Left ventricle myocardium inferior (tissue), 1 donor: Measurements from ENCODE around the gene MOB3B. TPM values are rescaled to one million over a fixed set of nuclear protein-coding genes. Genes with fewer than 3 reads are reported as not detected.
"Not testable (repeated sequence)": the region's sequence is repeated elsewhere in the genome, so short reads cannot be mapped to it uniquely, and the experiment has no call there.

Experiments used
- DNase-seq: peaks from one replicate; pipeline ENCODE4 v3.0.0-alpha.2; 2020
- H3K27ac ChIP-seq: fragments of 200-600 bp; replicated peaks from 2 replicates; pipeline ENCODE4 v1.8.0; 2021
- H3K27me3 ChIP-seq: fragments of 200-600 bp; 2 replicates; pipeline ENCODE4 v1.8.0; 2021; ENCODE audit warnings: low read depth
- H3K36me3 ChIP-seq: fragments of 200-600 bp; 2 replicates; pipeline ENCODE4 v1.8.0; 2021
- H3K4me1 ChIP-seq: fragments of 200-600 bp; 2 replicates; pipeline ENCODE4 v1.8.0; 2021
- H3K4me3 ChIP-seq: fragments of 200-600 bp; 2 replicates; pipeline ENCODE4 v1.8.0; 2021; ENCODE audit warnings: mild to moderate bottlenecking, moderate library complexity
- H3K9me3 ChIP-seq: fragments of 200-600 bp; replicated peaks from 2 replicates; pipeline ENCODE4 v1.8.0; 2021
- intact Hi-C: fragments of 100-400 bp; cut with micrococcal nuclease; formaldehyde crosslinking; loops from one replicate; pipeline ENCODE4 v1.11.0; 2022
- total RNA-seq: library from RNA; stranded (reverse); fragmentation: NEBNext Ultra II Directional; extraction: Animal tissue kit (Norgen Biotek cat#: 25700); gene quantifications from one replicate; pipeline ENCODE4 v1.2.1, GENCODE V29; 2021
- TF ChIP-seq, protein P1 (sequence below): fragments of 200-600 bp; IDR thresholded peaks from 2 replicates; pipeline ENCODE4 v1.8.0; 2021; ENCODE audit warnings: antibody characterized with exemption, mild to moderate bottlenecking, borderline replicate concordance
- donor health status: DM: no; HTN: yes; CAD: no; lungs with severe emphysema.

MOB3B gene
- total RNA-seq, 1 donor from 2014 or later: 2.1 TPM

DNA sequence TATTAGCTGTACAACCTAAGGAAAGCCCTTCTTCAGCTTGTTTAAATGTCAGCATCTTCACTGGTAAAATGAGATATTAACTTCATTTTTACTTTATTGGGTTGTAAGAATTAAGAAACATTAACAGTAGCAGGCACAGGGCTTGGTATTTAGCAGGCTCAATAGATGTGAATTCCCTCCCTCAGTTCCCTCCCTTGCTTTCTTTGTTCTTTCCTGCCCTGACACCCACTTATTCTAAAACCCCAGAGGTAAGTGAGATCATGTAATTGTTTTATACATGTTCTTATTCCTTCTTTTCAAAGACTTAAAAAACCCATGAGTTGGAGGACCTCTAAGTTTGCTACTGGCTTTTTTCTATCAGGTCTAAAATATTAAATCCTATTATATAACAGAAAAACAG lies 78.9 kb downstream of the MOB3B start:
- H3K4me3 ChIP-seq: no peak overlapping the region
- TF ChIP-seq, protein P1, sequence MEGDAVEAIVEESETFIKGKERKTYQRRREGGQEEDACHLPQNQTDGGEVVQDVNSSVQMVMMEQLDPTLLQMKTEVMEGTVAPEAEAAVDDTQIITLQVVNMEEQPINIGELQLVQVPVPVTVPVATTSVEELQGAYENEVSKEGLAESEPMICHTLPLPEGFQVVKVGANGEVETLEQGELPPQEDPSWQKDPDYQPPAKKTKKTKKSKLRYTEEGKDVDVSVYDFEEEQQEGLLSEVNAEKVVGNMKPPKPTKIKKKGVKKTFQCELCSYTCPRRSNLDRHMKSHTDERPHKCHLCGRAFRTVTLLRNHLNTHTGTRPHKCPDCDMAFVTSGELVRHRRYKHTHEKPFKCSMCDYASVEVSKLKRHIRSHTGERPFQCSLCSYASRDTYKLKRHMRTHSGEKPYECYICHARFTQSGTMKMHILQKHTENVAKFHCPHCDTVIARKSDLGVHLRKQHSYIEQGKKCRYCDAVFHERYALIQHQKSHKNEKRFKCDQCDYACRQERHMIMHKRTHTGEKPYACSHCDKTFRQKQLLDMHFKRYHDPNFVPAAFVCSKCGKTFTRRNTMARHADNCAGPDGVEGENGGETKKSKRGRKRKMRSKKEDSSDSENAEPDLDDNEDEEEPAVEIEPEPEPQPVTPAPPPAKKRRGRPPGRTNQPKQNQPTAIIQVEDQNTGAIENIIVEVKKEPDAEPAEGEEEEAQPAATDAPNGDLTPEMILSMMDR: no peak
- H3K4me1 ChIP-seq: peaks cover 11% of the 10 kb centered on the region
- intact Hi-C loops: no loop called here
- no peak for DNase-seq
- H3K36me3 ChIP-seq: peaks cover 16% of the 10 kb centered on the region
- no peaks in the 10 kb centered on the region for H3K9me3 ChIP-seq
- no peaks in the 10 kb centered on the region for H3K27me3 ChIP-seq
- H3K27ac ChIP-seq: no peak overlapping the region

DNA sequence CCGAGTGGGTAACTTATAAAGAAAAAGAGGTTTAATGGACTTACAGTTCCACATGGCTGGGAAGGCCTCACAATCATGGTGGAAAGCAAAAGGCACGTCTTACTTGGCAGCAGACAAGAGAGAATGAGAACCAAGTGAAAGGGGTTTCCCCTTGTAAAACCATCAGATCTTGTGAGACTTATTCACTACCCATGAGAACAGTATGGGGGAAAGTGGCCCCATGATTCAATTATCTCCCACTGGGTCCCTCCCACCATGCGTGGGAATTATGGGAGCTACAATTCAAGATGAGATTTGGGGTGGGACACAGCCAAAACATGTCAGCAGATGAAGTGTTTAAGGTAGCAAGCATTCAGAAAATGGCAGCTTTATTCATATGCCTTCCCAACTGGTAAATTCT lies 81.3 kb downstream of the MOB3B start:
- DNase-seq, H3K36me3 ChIP-seq, H3K27me3 ChIP-seq, H3K27ac ChIP-seq, H3K4me3 ChIP-seq, H3K9me3 ChIP-seq, intact Hi-C loops: not testable (repeated sequence)
- peaks cover 11% of the 10 kb centered on the region for H3K4me1 ChIP-seq

DNA sequence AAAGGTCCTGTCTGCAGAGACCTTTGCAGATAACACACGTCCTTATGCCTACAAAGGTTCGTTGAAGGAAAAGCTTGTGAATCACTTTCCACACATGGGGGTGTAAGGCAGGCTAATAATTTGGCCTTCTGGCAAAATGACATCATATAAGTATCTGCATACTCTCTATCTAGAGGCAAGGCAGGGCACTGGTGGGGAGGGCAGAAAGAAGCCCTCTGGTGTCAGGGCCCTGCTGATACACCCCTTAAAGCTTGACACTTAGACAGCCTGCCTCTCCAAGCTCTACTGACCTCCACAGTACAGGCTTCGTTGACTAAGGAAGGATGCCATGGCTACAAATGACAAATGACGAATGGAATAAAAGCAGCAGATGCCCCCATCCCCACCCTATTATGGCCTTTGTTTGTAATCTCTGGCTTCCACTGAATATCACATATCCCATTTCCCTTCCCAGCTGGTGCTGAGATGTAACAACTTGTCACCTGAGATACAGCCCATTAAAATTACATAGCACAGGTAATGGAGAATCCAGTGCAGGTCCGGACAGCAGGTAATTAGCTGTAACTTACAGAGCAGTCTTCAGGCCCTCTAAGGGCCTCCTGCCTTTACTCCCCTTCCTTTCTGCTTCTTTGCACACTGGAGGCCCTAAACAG lies 82.5 kb downstream of the MOB3B start:
- Histone ChIP-seq H3K36me3 (no peaks in the 10 kb centered on the region), H3K9me3 (no peaks in the 10 kb centered on the region), H3K4me1 (peaks cover 11% of the 10 kb centered on the region), H3K27ac (no peak overlapping the region), H3K27me3 (no peaks in the 10 kb centered on the region), H3K4me3 (no peak overlapping the region)
- TF ChIP-seq, protein P1: no peak
- no peak for DNase-seq
- intact Hi-C loops: no loop called here

DNA sequence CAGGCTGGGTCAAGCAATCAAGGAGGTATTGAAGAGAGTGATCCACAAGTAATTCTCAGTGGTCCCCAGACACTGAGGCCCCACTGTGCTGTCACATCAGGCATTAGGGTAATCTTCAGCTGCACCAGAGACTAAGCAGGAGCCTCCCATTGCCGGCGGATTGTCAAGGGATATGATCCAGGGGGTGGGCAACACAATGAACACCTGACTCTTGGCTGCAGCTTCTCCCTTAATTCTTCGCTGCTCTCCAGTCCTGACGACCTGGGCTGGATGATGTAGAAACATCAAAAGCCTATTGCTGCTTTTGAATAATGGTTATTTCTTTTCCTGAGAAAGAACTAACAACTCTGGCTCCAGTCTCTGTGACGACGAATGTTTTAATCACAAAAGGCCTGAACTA lies 83.9 kb downstream of the MOB3B start:
- H3K9me3 ChIP-seq: no peaks in the 10 kb centered on the region
- H3K36me3 ChIP-seq: no peaks in the 10 kb centered on the region
- no peaks in the 10 kb centered on the region for H3K27me3 ChIP-seq
- intact Hi-C loops: no loop called here
- no peak overlapping the region for H3K4me3 ChIP-seq
- DNase-seq: no peak
- TF ChIP-seq, protein P1: no peak
- H3K4me1 ChIP-seq: peaks cover 1% of the 10 kb centered on the region
- H3K27ac ChIP-seq: no peak overlapping the region

DNA sequence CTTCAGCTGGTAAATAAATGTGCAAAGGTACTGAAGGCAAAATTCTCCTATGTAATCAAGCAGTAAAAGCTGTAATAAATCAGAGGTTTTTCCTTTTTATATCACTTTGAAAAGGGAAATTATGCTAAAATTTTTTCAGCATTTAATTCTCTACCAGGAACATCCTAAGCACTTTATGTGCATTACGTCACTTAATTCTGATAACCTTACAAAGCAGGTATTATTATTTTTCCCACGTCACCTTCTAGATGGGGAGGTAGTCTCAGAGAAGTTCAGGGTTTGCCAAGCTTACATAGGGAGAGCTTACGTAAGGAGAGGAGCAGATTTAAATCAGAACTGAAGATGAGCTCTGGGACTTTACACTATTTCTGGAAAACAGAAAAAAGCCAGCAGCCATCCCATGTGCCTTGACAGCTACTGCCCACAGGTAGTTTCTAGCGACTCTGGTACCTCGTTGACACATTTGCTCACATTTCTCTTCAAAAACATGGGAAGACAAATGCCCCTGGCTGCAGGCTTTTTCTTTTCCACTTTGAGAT lies 84.5 kb downstream of the MOB3B start:
- intact Hi-C loops: no loop called here
- Histone ChIP-seq H3K4me1 (no peaks in the 10 kb centered on the region), H3K36me3 (no peaks in the 10 kb centered on the region), H3K9me3 (no peaks in the 10 kb centered on the region), H3K27me3 (no peaks in the 10 kb centered on the region), H3K27ac (no peak overlapping the region), H3K4me3 (no peak overlapping the region)
- TF ChIP-seq, protein P1: no peak
- DNase-seq: no peak

DNA sequence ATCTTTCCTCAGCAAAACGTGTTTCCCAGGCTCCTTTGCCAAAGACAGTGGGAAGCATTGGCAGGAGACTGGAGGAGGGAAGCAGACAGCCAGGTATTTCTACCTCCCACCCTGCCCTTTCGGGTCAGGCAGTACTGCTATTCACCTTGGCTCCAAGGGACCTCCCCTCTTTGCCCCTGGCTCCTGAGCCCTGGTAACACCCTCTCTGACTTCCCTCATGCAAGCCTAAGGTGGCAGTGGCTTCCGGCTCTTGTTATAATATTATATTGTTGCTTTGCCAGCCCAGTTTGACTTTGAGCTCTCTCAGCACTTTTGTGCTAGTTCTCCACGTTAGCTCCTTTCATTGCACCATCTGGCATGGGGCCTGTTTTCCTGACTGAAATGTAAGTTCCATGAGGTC lies 87.2 kb downstream of the MOB3B start:
- Histone ChIP-seq H3K27ac (no peak overlapping the region), H3K4me1 (peaks cover 13% of the 10 kb centered on the region), H3K9me3 (no peaks in the 10 kb centered on the region), H3K27me3 (no peaks in the 10 kb centered on the region), H3K4me3 (no peak overlapping the region), H3K36me3 (no peaks in the 10 kb centered on the region)
- TF ChIP-seq, protein P1: no peak
- DNase-seq: no peak
- intact Hi-C loops: no loop called here
